Transverse colon (tissue), 4 donors: Measurements from ENCODE around the gene SNRPA1. TPM values are rescaled to one million over a fixed set of nuclear protein-coding genes. Genes with fewer than 3 reads are reported as not detected.

Experiments
- DNase-seq: peaks from one replicate; pipeline ENCODE4 v3.0.0-alpha.2; 2019
- H3K27ac ChIP-seq, 4 donors: fragments of 200-600 bp; sonication (generic); 2 replicates each; pipeline ENCODE4 v1.5.1; 2016 to 2018; ENCODE audit warnings: inconsistent platforms in 4 of 4
- H3K27me3 ChIP-seq: fragments of 200-600 bp; sonication (generic); 2 replicates; pipeline ENCODE4 v1.5.1; 2017; ENCODE audit warnings: inconsistent platforms
- H3K36me3 ChIP-seq, 4 donors: fragments of 200-600 bp; sonication (generic); 2 replicates each; pipeline ENCODE4 v1.5.1; 2017 to 2019; ENCODE audit warnings: inconsistent platforms in 4 of 4
- H3K4me1 ChIP-seq, 4 donors: fragments of 200-600 bp; sonication (generic); 2 replicates each; pipeline ENCODE4 v1.5.1; 2017 to 2020; ENCODE audit warnings: inconsistent platforms in 4 of 4
- H3K4me3 ChIP-seq, 4 donors: fragments of 200-600 bp; sonication (generic); 1 replicate in 1 of 4; 2 replicates in 3 of 4; pipeline versions ENCODE4 v1.5.1 to v1.6.1; 2017 to 2019; ENCODE audit warnings: inconsistent platforms in 4 of 4
- H3K9me3 ChIP-seq, 2 donors: fragments of 200-600 bp; sonication (generic); 2 replicates each; pipeline ENCODE4 v1.5.1; 2017 to 2019; ENCODE audit warnings: inconsistent platforms in 2 of 2
- CTCF ChIP-seq, 5 experiments: fragments of 200-600 bp in 3 of 5; fragments of 450-650 bp in 2 of 5; sonication (generic) in 3 of 5; IDR thresholded peaks; 1 replicate in 2 of 5; 2 replicates in 3 of 5; pipeline ENCODE4 v1.5.1; 2016 to 2017; ENCODE audit warnings: antibody characterized with exemption in 5 of 5, inconsistent platforms in 3 of 5, mild to moderate bottlenecking in 2 of 5, moderate library complexity in 1 of 5
- EP300 ChIP-seq: sonication (generic); formaldehyde crosslinking; IDR thresholded peaks from one replicate; pipeline ENCODE4 v1.6.1; 2017; ENCODE audit warnings: antibody characterized with exemption, low read depth
- POLR2A ChIP-seq: fragments of 450-650 bp; IDR thresholded peaks from one replicate; pipeline ENCODE4 v1.6.1; 2016; ENCODE audit warnings: antibody characterized with exemption, mild to moderate bottlenecking, moderate library complexity
- POLR2AphosphoS5 ChIP-seq, 3 donors: sonication (generic); formaldehyde crosslinking; IDR thresholded peaks; one replicate each; pipeline ENCODE4 v1.6.1; 2016; ENCODE audit warnings: antibody characterized with exemption in 3 of 3
- WGBS, 2 donors: methylation state at CpG; one replicate each; pipeline ENCODE4 v1.1.5; 2018; ENCODE audit warnings: low coverage in 1 of 2; 5-methylcytosine and 5-hydroxymethylcytosine counted together
- in situ Hi-C, 4 donors: fragments of 200-750 bp; cut with MboI; loops; one replicate each; pipeline versions ENCODE4 v1.15.0 to v1.15.1; 2017; ENCODE audit warnings: low sequenced_read_pairs in 3 of 4, low pct_ligation_motif_present in 1 of 4, low pct_unique_long_range_greater_than_20kb in 1 of 4
- intact Hi-C: fragments of 100-400 bp; cut with DNase I; formaldehyde crosslinking; loops from one replicate; pipeline ENCODE4 v1.15.1; 2023; ENCODE audit warnings: low total_unique reads
- total RNA-seq, 4 donors: library from RNA; depleted of rRNA; stranded (reverse); fragments of >200 nt; gene quantifications; one replicate each; pipeline ENCODE4 v1.1.0, GENCODE V29; 2016

SNRPA1 gene
- total RNA-seq, 4 donors from 2014 or later: 7.8 to 54.0 (median 25.8) TPM

DNA sequence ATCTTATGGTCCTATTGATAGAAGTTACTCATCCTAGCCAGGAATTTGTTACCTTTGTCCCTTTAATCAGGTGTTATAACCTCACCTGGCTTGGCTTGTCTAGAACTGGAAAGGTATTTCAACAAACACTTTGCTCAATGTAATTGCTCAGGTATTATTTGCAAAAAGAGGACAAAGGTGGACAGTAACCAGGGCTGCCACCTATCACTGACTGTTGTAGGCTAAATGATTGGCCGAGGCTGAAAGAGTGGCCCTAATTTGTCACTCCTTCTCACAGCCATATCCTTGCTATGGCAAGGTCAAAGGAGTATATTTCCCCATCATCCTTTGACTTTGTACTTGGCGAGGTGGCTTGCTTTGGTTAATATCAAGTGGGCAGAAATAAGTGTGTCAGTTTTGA lies 15.0 kb downstream of the SNRPA1 start:
- Histone ChIP-seq H3K36me3 (peaks cover 0 to 39% (median 11%) of the 10 kb centered on the region in 4 donors), H3K27me3 (no peaks in the 10 kb centered on the region), H3K4me3 (no peak overlapping the region), H3K4me1 (peaks cover 3 to 27% (median 19%) of the 10 kb centered on the region in 4 donors), H3K9me3 (no peaks in the 10 kb centered on the region), H3K27ac (peak overlapping the region in 3 of 4 donors; percentile 56 to 68 (median 59))
- WGBS, 2 donors: 73 to 82% methylated on average over 2 of the region's 2 CpGs
- no peak for DNase-seq
- TF ChIP-seq EP300 (no peak), POLR2AphosphoS5 (IDR thresholded peaks at IDR 0.05) (peak in 1 of 3 donors; percentile 33)
- intact Hi-C loops (no loop called here), in situ Hi-C loops (no loop called here)

- Histone ChIP-seq H3K4me3 (peak overlapping the region in 3 of 4 donors; percentile 74 to 87 (median 81)), H3K9me3 (no peaks in the 10 kb centered on the region), H3K36me3 (peaks cover 3 to 40% (median 14%) of the 10 kb centered on the region in 4 donors), H3K27ac (peak overlapping the region; percentile 90 to 96 (median 96)), H3K27me3 (no peaks in the 10 kb centered on the region), H3K4me1 (peaks cover 3 to 27% (median 19%) of the 10 kb centered on the region in 4 donors)
- DNase-seq: no peak
- TF ChIP-seq CTCF (IDR thresholded peaks at IDR 0.05) (no peak), POLR2AphosphoS5 (IDR thresholded peaks at IDR 0.05) (no peak)
- WGBS, 2 donors: 77 to 82% methylated on average over 11 to 12 of the region's 12 CpGs
- intact Hi-C loops: no loop called here
- in situ Hi-C loops: no loop called here
Measured at GRCh38 chr15:101277943-101278564, 17.0 kb downstream of the SNRPA1 start.

DNA sequence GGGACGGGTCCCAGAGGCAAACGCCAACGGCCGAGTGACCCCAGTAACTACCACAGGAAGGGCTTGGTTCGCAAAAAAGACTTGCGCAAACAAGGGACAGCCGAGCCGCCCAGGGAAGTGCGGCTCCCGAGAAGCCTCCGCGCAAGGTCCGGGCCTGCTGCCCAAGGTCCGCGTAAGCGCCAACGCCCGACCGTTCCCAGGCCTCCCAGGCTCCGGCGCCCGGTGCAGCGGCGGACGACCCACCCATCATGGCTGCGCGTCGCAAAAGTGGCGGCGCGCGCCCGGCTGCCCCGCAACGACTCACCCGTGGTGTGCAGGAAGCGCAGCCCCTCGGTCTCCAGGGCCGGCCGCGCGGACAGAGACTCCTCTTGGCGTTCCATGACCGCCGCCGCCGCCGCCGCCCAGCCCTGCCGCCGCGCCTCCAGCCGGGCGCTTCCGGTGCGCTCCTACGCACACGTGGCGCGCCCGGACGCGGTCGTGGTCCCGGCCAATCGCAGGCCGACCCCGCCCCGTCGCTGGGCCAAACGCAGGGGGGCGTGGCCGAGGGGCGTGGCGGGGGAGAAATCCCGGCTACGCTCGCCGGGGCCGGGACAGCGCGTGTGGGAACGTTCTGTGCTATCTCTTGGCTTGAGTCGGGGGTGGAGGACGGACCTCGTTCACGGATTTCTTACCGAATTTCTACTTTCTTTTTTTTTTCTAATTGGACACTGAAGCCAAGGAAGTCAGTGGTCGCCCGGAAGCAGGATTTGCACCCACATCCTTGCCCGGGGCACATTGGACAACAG lies 17.8 kb downstream of the SNRPA1 start, which contains the start of gene SELENOS:
Gene SELENOS (minus strand): TSS at position 448 of the 785 bp plus-strand sequence. CDS start 68 bp downstream, at position 380.
- no peaks in the 10 kb centered on the region for H3K27me3 ChIP-seq
- in situ Hi-C loops (no loop called here), intact Hi-C loops (no loop called here)
- H3K9me3 ChIP-seq: no peaks in the 10 kb centered on the region
- H3K4me1 ChIP-seq: peaks cover 3 to 27% (median 19%) of the 10 kb centered on the region in 4 donors
- H3K4me3 ChIP-seq: peak within 1 kb of the TSS; percentile 74 to 87 (median 81)
- TF ChIP-seq CTCF (IDR thresholded peaks at IDR 0.05) (no peak), POLR2A (peak; percentile 90), EP300 (peak; percentile 83), POLR2AphosphoS5 (IDR thresholded peaks at IDR 0.05) (peak; percentile 80 to 96 (median 94))
- whole genome bisulfite sequencing, 2 donors: 0 to 1% methylated on average over 3 to 36 of the region's 91 CpGs
- DNase-seq: peak; percentile 96
- peaks cover 3 to 39% (median 15%) of the 10 kb centered on the region in 4 donors for H3K36me3 ChIP-seq
- H3K27ac ChIP-seq: peak within 1 kb of the TSS; percentile 90 to 96 (median 96)

DNA sequence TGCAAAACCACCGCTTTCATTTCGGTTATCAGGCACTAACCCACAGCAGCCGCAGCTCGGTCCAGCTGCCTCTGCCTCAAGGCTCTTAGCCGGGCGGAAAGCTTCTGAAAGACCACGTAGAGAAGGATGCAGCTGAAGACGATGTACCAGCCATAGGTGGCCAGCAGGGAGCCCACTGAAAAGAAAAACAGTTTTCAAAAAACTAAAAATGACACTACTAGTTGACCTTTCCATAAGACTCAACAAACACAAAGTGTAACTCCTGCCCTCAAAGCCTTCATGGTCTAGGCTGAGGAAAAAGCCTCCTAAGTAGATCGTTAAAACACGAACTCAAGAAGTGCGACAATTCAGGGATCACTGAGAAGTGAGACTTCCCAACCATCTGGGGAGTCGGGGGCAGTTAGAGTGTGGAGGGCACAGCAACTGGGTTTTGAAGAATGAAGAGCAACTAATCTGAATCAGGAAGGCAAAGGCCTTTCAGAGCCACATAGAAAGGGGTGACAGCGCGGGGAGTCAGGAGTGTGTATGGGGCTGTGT lies 18.5 kb downstream of the SNRPA1 start:
- Histone ChIP-seq H3K27me3 (no peaks in the 10 kb centered on the region), H3K4me3 (peak overlapping the region; percentile 74 to 87 (median 81)), H3K9me3 (no peaks in the 10 kb centered on the region), H3K4me1 (peaks cover 3 to 27% (median 19%) of the 10 kb centered on the region in 4 donors), H3K36me3 (peaks cover 3 to 39% (median 18%) of the 10 kb centered on the region in 4 donors), H3K27ac (peak overlapping the region; percentile 90 to 96 (median 96))
- 0 to 8% methylated on average over 6 to 14 of the region's 14 CpGs for WGBS, 2 donors
- no peak for DNase-seq
- in situ Hi-C loops (no loop called here), intact Hi-C loops (no loop called here)
- TF ChIP-seq POLR2A (no peak), CTCF (IDR thresholded peaks at IDR 0.05) (peak; percentile 28 to 58 (median 31))
